Neural cell (in vitro differentiated cells): ENCODE results near the gene NUDC.

Experiments
- CTCF ChIP-seq: fragments of 450-650 bp; IDR thresholded peaks from 2 replicates; pipeline ENCODE4 v1.5.1; 2014; ENCODE audit warnings: antibody characterized with exemption, mild to moderate bottlenecking, moderate library complexity; ENCODE audit not compliant: poor library complexity, severe bottlenecking
- EP300 ChIP-seq: fragments of 450-650 bp; conservative IDR thresholded peaks from 2 replicates; pipeline ENCODE4 v1.6.1; 2014; ENCODE audit warnings: antibody characterized with exemption, mild to moderate bottlenecking, moderate library complexity; ENCODE audit not compliant: poor library complexity, severe bottlenecking
- EZH2 ChIP-seq: fragments of 200-600, 300-800 bp; shearing (Covaris generic), sonication (generic); IDR thresholded peaks from 2 replicates; pipeline ENCODE4 v1.6.1; 2014; ENCODE audit warnings: antibody characterized with exemption, low read length, borderline replicate concordance, mild to moderate bottlenecking; ENCODE audit not compliant: insufficient read depth, poor library complexity, severe bottlenecking
- POLR2AphosphoS5 ChIP-seq: IDR thresholded peaks from 2 replicates; pipeline ENCODE4 v1.6.1; 2012
- REST ChIP-seq: IDR thresholded peaks from 2 replicates; pipeline ENCODE4 v1.6.1; 2012; ENCODE audit warnings: borderline replicate concordance
- SMC3 ChIP-seq: fragments of 450-650 bp; conservative IDR thresholded peaks from 2 replicates; pipeline ENCODE4 v1.6.1; 2014; ENCODE audit warnings: antibody characterized with exemption, mild to moderate bottlenecking, moderate library complexity; ENCODE audit not compliant: poor library complexity
- TAF1 ChIP-seq: IDR thresholded peaks from 2 replicates; pipeline ENCODE4 v1.6.1; 2012; ENCODE audit warnings: low read depth

- TF ChIP-seq EZH2 (no peak), CTCF (no peak), POLR2AphosphoS5 (peak; percentile 97), EP300 (no peak), REST (peak; percentile 74), SMC3 (no peak), TAF1 (peak; percentile 60)
Observed at GRCh38 chr1:26921540-26922430, at the start of gene NUDC.
